Measurements from ENCODE around the gene TBC1D19. TPM values are rescaled to one million over a fixed set of nuclear protein-coding genes. Genes with fewer than 3 reads are reported as not detected.

Gene TBC1D19
- total and polyA plus RNA-seq, 2 of the 4 experiments (the other 2 are of a cell fraction) = 9.9 to 17.6 TPM

DNA sequence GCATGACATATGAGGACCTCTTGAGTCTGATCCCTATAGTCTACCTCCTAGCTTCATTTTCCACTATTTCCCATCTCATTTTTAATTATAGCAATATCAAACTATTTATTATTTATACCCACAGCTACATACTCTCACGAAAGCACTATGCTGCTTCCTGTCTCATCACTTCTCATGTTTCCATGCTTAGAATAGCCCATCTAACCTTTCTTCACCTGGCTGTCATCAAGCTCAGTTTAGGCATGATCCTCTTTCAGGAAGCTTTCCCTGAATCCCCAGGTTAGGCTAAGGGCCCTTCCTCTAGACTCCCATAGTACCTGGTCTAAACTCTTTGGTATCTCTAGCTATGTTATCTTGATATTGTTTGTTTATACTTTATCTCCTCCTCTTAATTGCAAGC, 137.8 kb downstream of the TBC1D19 start:
- DNase-seq = no peak
- no peak overlapping the region; the same call in 2 of the 3 replicates for H2BK15ac ChIP-seq (ENCODE audit: low read depth, low read length)
- H4K91ac ChIP-seq (ENCODE audit: insufficient read depth, low read depth, low read length) = no peak overlapping the region
- POLR2A ChIA-PET (ENCODE audit: unreplicated experiment) = interaction anchor here (0.5 kb wide), 1 partner anchor 394 kb away, joined by 3 read pairs; no protein-coding TSS in a partner anchor
- no CpG with 5 or more reads among the region's 1 CpG for WGBS, 2 experiments (ENCODE audit: extremely low coverage in 2 of 2, insufficient read length in 1 of 2)
- H3K4me1 ChIP-seq (ENCODE audit: control insufficient read depth, insufficient read depth, low read length) = peaks cover 3% of the 10 kb centered on the region; the same call in 1 of the 2 replicates
- H2AK9ac ChIP-seq (replicated peaks; ENCODE audit: low read depth, low read length, poor library complexity) = no peak overlapping the region
- H3K56ac ChIP-seq (ENCODE audit: extremely low read depth, insufficient read depth, low read length) = no peak overlapping the region
- no peak overlapping the region for H3K4me2 ChIP-seq (ENCODE audit: low read depth, low read length)
- H3K9me3 ChIP-seq (ENCODE audit: control insufficient read depth, insufficient read depth, low read length) = no peaks in the 10 kb centered on the region
- in situ Hi-C loops (cut with MboI; ENCODE audit: low sequenced_read_pairs) (loop anchor here (10.0 kb wide), 3 partner anchors 267 to 397 kb away; partner anchors contain the start of gene RBPJ), dilution Hi-C loops (cut with HindIII; ENCODE audit: low sequenced_read_pairs, unreplicated experiment) (no loop called here), intact Hi-C loops (cut with micrococcal nuclease) (loop anchor here (2.0 to 10.0 kb wide), 4 partner anchors 309 to 734 kb away; no protein-coding TSS in a partner anchor)
- TF ChIP-seq MXI1 (IDR thresholded peaks at IDR 0.05; ENCODE audit: borderline replicate concordance, low read depth, low read length) (no peak), RAD21 (IDR thresholded peaks at IDR 0.05; ENCODE audit: low read length) (no peak), CEBPB (IDR thresholded peaks at IDR 0.05; ENCODE audit: low read depth, low read length) (no peak), CHD1 (IDR thresholded peaks at IDR 0.05; ENCODE audit: low read depth, low read length) (no peak), RFX5 (IDR thresholded peaks at IDR 0.05; ENCODE audit: low read depth, low read length) (no peak), RCOR1 (IDR thresholded peaks at IDR 0.05; ENCODE audit: insufficient replicate concordance, low read length) (no peak), FOS (IDR thresholded peaks at IDR 0.05; ENCODE audit: low read depth, low read length) (no peak), SMC3 (IDR thresholded peaks at IDR 0.05; ENCODE audit: low read depth, low read length) (no peak), NFE2L2 (IDR thresholded peaks at IDR 0.05; ENCODE audit: low read depth, low read length) (no peak), MAFK (IDR thresholded peaks at IDR 0.05; ENCODE audit: low read depth, low read length) (no peak)
- TF ChIP-seq, protein P1, sequence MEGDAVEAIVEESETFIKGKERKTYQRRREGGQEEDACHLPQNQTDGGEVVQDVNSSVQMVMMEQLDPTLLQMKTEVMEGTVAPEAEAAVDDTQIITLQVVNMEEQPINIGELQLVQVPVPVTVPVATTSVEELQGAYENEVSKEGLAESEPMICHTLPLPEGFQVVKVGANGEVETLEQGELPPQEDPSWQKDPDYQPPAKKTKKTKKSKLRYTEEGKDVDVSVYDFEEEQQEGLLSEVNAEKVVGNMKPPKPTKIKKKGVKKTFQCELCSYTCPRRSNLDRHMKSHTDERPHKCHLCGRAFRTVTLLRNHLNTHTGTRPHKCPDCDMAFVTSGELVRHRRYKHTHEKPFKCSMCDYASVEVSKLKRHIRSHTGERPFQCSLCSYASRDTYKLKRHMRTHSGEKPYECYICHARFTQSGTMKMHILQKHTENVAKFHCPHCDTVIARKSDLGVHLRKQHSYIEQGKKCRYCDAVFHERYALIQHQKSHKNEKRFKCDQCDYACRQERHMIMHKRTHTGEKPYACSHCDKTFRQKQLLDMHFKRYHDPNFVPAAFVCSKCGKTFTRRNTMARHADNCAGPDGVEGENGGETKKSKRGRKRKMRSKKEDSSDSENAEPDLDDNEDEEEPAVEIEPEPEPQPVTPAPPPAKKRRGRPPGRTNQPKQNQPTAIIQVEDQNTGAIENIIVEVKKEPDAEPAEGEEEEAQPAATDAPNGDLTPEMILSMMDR (conservative IDR thresholded peaks at IDR 0.05; ENCODE audit: low read depth, low read length) = no peak
- TF ChIP-seq, protein P2, sequence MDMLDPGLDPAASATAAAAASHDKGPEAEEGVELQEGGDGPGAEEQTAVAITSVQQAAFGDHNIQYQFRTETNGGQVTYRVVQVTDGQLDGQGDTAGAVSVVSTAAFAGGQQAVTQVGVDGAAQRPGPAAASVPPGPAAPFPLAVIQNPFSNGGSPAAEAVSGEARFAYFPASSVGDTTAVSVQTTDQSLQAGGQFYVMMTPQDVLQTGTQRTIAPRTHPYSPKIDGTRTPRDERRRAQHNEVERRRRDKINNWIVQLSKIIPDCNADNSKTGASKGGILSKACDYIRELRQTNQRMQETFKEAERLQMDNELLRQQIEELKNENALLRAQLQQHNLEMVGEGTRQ (IDR thresholded peaks at IDR 0.05; ENCODE audit: low read depth, low read length) = no peak
- H3K79me1 ChIP-seq (ENCODE audit: low read depth in 1 of 2, low read length in 2 of 2) = no peaks in the 10 kb centered on the region; a peak in 1 of 4 replicates
- H3K4me3 ChIP-seq (ENCODE audit: insufficient read depth, low read depth, low read length) = no peak overlapping the region
- no peaks in the 10 kb centered on the region for H4K20me1 ChIP-seq (ENCODE audit: insufficient read depth, low read length)
- no peak overlapping the region for H2AK5ac ChIP-seq (ENCODE audit: low read depth, low read length)
- no peak overlapping the region for H2BK5ac ChIP-seq (ENCODE audit: low read depth, low read length, poor library complexity, severe bottlenecking)
- H3K36me3 ChIP-seq (ENCODE audit: control insufficient read depth, insufficient read depth, low read length) = peaks cover 4% of the 10 kb centered on the region; the same call in 1 of the 2 replicates
- H3K14ac ChIP-seq (replicated peaks; ENCODE audit: low read depth, low read length) = no peak overlapping the region
- no peak overlapping the region for H4K8ac ChIP-seq (ENCODE audit: low read depth in 2 of 2, low read length in 2 of 2)
- no peak overlapping the region for H2BK20ac ChIP-seq (ENCODE audit: low read depth, low read length)
- no peak for ATAC-seq (ENCODE audit: low read depth)
- H2AFZ ChIP-seq (replicated peaks; ENCODE audit: low read length, poor library complexity) = no peak overlapping the region
- H3K9me1 ChIP-seq (ENCODE audit: insufficient read depth, low read length) = peaks cover 7% of the 10 kb centered on the region
- no peak overlapping the region for H3K9ac ChIP-seq (ENCODE audit: low read depth, low read length)
- H3K27me3 ChIP-seq (ENCODE audit: control insufficient read depth, insufficient read depth, low read length) = no peaks in the 10 kb centered on the region
- H2BK120ac ChIP-seq (ENCODE audit: low read depth, low read length) = no peak overlapping the region
- H3K4ac ChIP-seq (ENCODE audit: low read depth, low read length) = no peak overlapping the region
- CTCF ChIA-PET = interaction anchor here (0.7 to 2.0 kb wide), 3 partner anchors 272 to 827 kb away, joined by 3 to 4 read pairs (median 3); no protein-coding TSS in a partner anchor
- H4K5ac ChIP-seq (ENCODE audit: low read depth, low read length) = no peak overlapping the region
- no TSS peak for BruUV-seq (replicated peaks)
- H3K23ac ChIP-seq (ENCODE audit: low read depth, low read length) = no peak overlapping the region
- no peak overlapping the region for H3K18ac ChIP-seq (ENCODE audit: low read depth, low read length)
- no peak overlapping the region for H3K27ac ChIP-seq (ENCODE audit: insufficient read depth, low read length)

Measured in IMR-90 (cell line).